ENCODE measurements around the gene LCA5.
A peak's percentile ranks its signal among the peaks of the same experiment; 100 is the strongest.
"Not testable (repeated sequence)": the region's sequence is repeated elsewhere in the genome, so short reads cannot be mapped to it uniquely, and the experiment has no call there.

Gene LCA5

DNA sequence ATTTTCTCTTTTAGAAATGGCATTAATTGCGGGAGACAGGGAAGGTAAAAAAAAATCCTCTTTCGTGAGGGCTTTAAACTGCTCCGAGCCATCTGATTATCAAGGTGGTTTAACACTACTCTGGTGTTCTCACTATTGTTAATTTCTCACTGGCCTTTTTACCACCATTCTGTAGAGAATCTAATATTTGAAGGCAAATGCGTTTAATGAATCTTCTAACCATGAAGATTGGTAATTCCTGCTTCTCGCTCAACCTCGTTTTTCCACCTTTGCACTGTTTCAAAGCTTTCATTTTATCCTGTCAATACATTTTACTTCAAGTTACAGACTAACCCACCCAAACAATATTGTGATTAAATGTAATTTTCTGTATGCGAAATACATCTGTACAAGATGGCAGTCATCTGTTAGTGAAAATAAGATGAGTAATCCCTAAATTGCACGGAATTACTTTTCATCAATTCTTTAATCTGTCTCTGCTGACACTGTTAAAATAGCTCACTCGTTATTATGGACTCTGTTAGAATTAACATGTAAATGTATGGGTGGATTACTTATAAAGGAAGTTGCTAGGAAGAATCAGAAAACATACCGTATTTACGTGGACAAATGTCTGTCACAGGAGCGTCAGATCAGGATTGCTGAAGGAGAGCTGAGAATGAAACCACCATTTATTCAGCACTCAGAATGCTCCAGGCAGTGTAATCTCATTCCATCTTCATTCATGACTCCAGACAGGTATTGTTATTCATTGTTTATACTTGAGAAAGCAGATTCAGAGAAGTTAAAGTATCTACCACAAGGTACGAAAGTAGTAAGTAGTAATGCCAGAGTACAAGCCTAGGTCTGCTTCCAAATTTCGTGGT, 1.1 kb upstream of the LCA5 start:
- DNase-seq (ENCODE audit: low spot score): no peak

DNA sequence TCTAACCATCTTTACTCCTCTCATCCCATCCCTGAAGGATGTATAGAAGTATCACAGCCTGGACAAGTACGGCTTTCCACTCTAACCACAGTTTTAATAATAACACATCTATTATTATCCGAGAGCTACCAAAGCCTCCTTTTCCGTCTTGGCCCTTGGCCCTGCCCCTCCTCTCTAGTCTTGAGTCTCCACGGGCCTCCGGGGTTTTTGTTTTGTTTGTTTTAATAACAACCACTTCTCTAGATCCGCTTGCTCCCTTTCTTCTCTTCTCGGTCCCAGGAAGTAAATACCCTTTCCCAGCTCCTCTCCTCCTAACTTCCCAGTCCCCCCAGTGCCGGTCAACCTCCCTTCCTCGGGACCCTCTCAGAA, 661 bp downstream of the LCA5 start:
- no peak for DNase-seq (ENCODE audit: low spot score)

- DNase-seq (ENCODE audit: low spot score): not testable (repeated sequence)
Observed at GRCh38 chr6:79529567-79529966, 7.7 kb downstream of the LCA5 start.

GRCh38 chr6:79526897-79527296, 10.3 kb downstream of the LCA5 start:
- no peak for DNase-seq (ENCODE audit: low spot score)

- DNase-seq (ENCODE audit: low spot score): peak; percentile 50
Observed at GRCh38 chr6:79525272-79526100, 11.7 kb downstream of the LCA5 start.

GRCh38 chr6:79524065-79524464, 13.2 kb downstream of the LCA5 start:
- no peak for DNase-seq (ENCODE audit: low spot score)

GRCh38 chr6:79522609-79523008, 14.6 kb downstream of the LCA5 start:
- DNase-seq (ENCODE audit: low spot score): no peak

DNA sequence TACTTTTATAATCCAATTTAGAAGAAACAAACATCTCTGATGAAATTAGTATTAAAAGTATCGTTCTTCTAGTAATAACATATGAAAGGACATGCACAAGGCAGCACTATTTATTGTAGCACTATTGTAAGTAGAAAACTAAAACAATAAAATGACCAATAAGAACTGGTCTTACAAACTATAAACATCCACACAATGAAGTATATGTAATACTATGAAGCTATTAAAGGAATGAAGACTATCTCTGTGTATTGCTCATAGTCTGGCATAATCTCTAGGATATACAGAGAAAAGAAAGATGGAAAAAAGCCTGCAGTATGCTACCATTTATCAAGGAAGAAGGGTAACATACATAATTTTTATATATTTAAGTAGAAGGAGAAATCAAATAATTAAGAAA, 16.7 kb downstream of the LCA5 start:
- no peak for DNase-seq (ENCODE audit: low spot score)

- DNase-seq (ENCODE audit: low spot score): no peak
Observed at GRCh38 chr6:79518842-79519241, 18.4 kb downstream of the LCA5 start.

- no peak for DNase-seq (ENCODE audit: low spot score)
Observed at GRCh38 chr6:79515436-79515835, 21.8 kb downstream of the LCA5 start.

- DNase-seq (ENCODE audit: low spot score): no peak
Observed at GRCh38 chr6:79513111-79513510, 24.1 kb downstream of the LCA5 start.

GRCh38 chr6:79512014-79512413, 25.2 kb downstream of the LCA5 start:
- no peak for DNase-seq (ENCODE audit: low spot score)

DNA sequence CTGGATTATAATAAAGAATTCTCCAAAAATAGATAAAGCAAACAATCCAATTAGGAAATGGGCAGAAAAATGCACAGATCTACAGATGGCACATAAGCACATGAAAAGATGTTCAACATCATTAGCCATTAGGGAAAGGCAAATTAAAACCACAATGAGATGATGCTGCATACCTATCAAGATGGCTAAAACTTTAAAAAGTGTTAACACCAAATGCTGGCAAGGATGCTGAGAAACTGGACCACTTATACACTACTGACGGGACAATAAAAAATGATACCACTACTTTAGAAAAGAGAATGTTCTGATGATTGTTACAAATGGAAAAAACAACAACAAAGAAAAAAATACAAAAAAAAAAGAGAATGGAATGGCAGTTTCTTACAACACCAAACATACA, 26.5 kb downstream of the LCA5 start:
- no peak for DNase-seq (ENCODE audit: low spot score)

- DNase-seq (ENCODE audit: low spot score): no peak
Observed at GRCh38 chr6:79506251-79506650, 31.0 kb downstream of the LCA5 start.

- no peak for DNase-seq (ENCODE audit: low spot score)
Observed at GRCh38 chr6:79504372-79504771, 32.9 kb downstream of the LCA5 start.

GRCh38 chr6:79498842-79499241, 38.4 kb downstream of the LCA5 start:
- DNase-seq (ENCODE audit: low spot score): no peak

DNA sequence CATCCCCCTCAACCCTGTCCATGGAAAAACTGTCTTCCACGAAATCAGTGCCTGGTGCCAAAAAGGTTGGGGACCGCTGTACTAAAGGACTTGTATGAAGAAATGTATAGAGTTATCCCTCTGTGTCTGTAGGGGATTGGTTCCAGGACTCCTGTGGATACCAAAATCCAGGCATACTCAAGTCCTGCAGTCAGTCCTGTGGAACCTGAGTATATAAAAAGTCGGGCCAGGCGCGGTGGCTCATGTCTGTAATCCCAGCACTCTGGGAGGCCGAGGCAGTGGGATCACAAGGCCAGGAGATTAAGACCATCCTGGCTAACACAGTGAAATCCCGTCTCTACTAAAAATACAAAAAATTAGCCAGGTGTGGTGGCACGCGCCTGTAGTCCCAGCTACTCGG, 42.0 kb downstream of the LCA5 start:
- DNase-seq (ENCODE audit: low spot score): no peak

GRCh38 chr6:79494841-79495240, 42.4 kb downstream of the LCA5 start:
- DNase-seq (ENCODE audit: low spot score): peak; percentile 52

DNA sequence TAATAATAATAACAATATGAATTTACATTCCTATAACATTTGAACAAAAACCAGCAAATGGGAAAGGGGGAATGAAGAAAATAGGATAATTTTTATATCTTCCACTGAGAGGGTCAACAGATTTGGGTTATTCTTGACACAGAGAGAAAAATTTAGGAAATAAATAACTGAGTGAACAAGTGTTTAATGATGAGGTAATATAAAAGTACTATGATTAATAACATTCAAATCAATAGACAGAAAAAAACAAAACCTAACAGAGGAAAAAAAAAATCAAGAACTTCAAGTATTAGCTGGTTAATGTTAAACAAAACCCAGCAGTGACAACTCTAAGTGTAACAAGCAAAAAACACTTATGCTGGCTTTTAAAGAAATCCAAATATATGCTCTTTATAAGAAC, 66.5 kb downstream of the LCA5 start:
- no peak for DNase-seq (ENCODE audit: low spot score)

DNA sequence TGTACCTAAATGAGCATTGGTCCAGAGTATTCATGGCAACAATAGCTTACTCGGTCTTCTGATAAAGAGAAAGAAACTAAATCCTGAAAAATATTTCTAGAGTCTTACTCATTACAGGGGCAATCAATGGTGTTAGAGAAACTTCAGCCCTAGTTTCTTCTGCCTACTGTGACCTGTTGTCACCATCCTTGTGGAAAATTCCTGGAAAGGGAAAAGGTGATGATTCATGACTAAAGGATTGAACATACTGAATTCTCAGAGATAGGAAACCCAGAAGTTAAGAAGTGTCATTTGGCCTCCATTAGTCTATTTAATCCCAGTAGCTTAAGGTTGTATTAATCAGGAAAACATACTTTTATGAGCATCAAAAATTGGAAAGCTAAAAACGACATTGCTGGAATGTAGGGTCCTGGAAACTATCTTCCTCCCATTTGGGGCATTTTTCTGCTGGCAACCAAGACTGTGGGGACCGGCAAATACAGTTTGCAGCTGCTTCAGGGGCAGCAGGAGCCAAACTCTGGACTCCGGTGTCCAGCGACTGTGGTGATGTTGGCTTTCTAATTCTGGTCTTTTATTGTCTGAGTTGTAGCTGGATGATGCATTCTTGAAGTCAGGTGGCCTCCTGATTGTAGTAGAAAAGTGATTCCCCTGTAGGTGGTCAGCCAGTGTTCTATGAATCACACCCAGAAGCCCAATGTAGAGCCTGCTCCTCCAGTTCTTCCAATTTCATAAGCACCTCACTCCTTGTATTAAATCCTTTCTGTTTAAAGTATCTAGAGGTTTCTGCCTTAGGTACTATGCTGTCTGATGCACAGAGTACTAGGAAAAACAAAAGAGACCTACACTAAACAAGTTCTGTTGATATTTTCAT, 67.6 kb downstream of the LCA5 start:
- no peak for DNase-seq (ENCODE audit: low spot score)

- no peak for DNase-seq (ENCODE audit: low spot score)
Observed at GRCh38 chr6:79468587-79468986, 68.6 kb downstream of the LCA5 start.

- no peak for DNase-seq (ENCODE audit: low spot score)
Observed at GRCh38 chr6:79468116-79468515, 69.1 kb downstream of the LCA5 start.

Measured in ecto neural progenitor cell (in vitro differentiated cells).